Measurements from ENCODE around the gene NDUFAF5. TPM values are rescaled to one million over a fixed set of nuclear protein-coding genes. Genes with fewer than 3 reads are reported as not detected.

The NDUFAF5 gene
- total and polyA plus RNA-seq, 2 donors from 2014 or later, result 26.4 to 52.1 TPM

- Histone ChIP-seq H3K36me3 (ENCODE audit: control insufficient read depth in 2 of 3, insufficient read depth in 3 of 3, low read length in 3 of 3) (no peaks in the 10 kb centered on the region), H3K9me3 (ENCODE audit: control insufficient read depth in 2 of 3, insufficient read depth in 1 of 3, low read length in 3 of 3) (no peaks in the 10 kb centered on the region), H3K9ac (ENCODE audit: low read length in 3 of 3) (no peak overlapping the region), H3K4me3 (ENCODE audit: low read length in 3 of 3) (no peak overlapping the region), H3K4me1 (ENCODE audit: control insufficient read depth in 2 of 3, insufficient read depth in 2 of 3, low read depth in 1 of 3, low read length in 3 of 3) (peaks cover 0 to 4% (median 0%) of the 10 kb centered on the region in 3 donors), H3K27me3 (ENCODE audit: control insufficient read depth, insufficient read depth, low read length) (no peaks in the 10 kb centered on the region), H3K27ac (ENCODE audit: low read depth in 2 of 2, low read length in 2 of 2) (no peak overlapping the region)
- FAIRE-seq, result no peak
- DNase-seq, result no peak
- no peak for TF ChIP-seq CTCF (IDR thresholded peaks at IDR 0.05; ENCODE audit: borderline replicate concordance, extremely low read depth, insufficient read depth)
- intact Hi-C loops (cut with DNase I), result no loop called here
These were observed 83.5 kb downstream of the NDUFAF5 start for GRCh38 chr20:13868331-13868730.

DNA sequence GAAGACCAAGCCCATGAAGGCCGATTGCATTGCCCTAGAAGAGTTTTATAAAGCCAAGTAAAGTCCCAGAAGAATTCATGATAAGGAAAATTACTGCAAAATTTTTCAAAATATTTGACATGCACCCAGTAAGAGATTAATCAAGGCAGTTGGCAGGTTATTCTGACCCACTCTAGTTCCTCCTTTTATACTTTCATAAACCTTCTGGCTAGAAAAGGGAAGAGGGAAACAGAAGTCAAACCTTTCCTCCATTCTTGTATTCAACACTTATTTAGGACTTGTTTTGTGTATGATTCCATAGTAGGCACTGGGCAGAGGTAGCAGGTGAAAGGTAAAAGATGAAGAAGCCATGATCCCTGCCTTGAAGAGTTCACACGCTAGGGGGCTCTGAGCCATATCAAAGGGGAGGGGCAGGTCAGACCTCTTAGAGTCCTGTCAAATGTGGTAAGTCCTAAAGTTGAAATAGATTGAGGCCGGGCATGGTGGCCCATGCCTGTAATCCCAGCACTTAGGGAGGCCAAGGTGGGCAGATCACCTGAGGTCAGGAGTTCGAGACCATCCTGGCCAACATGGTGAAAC, 85.4 kb downstream of the NDUFAF5 start:
- Histone ChIP-seq H3K4me1 (ENCODE audit: control insufficient read depth in 2 of 3, insufficient read depth in 2 of 3, low read depth in 1 of 3, low read length in 3 of 3) (peaks cover 0 to 2% (median 0%) of the 10 kb centered on the region in 3 donors), H3K36me3 (ENCODE audit: control insufficient read depth in 2 of 3, insufficient read depth in 3 of 3, low read length in 3 of 3) (no peaks in the 10 kb centered on the region), H3K27me3 (ENCODE audit: control insufficient read depth, insufficient read depth, low read length) (no peaks in the 10 kb centered on the region), H3K9me3 (ENCODE audit: control insufficient read depth in 2 of 3, insufficient read depth in 1 of 3, low read length in 3 of 3) (no peaks in the 10 kb centered on the region), H3K9ac (ENCODE audit: low read length in 3 of 3) (no peak overlapping the region), H3K27ac (ENCODE audit: low read depth in 2 of 2, low read length in 2 of 2) (no peak overlapping the region), H3K4me3 (ENCODE audit: low read length in 3 of 3) (no peak overlapping the region)
- TF ChIP-seq CTCF (IDR thresholded peaks at IDR 0.05; ENCODE audit: borderline replicate concordance, extremely low read depth, insufficient read depth), result no peak
- FAIRE-seq (no peak), DNase-seq (no peak)
- intact Hi-C loops (cut with DNase I), result no loop called here

Other genes with a start within 250 kb of the NDUFAF5 start
- 22.7 TPM for gene TASP1, start 146.1 kb upstream of the NDUFAF5 start, total RNA-seq
- gene TASP1, start 146.1 kb upstream of the NDUFAF5 start, polyA plus RNA-seq (ENCODE audit: insufficient read depth, low read depth, low replicate concordance), result 6.0 TPM
- 12.6 TPM for gene ESF1, start 109 bp upstream of the NDUFAF5 start, total RNA-seq
- 4.9 TPM for gene ESF1, start 109 bp upstream of the NDUFAF5 start, polyA plus RNA-seq (ENCODE audit: insufficient read depth, low read depth, low replicate concordance)
- not detected for gene SEL1L2, start 205.6 kb downstream of the NDUFAF5 start, total RNA-seq
- gene SEL1L2, start 205.6 kb downstream of the NDUFAF5 start, polyA plus RNA-seq (ENCODE audit: insufficient read depth, low read depth, low replicate concordance), result not detected
- 10.0 TPM for gene MACROD2, start 210.5 kb downstream of the NDUFAF5 start, total RNA-seq
- gene MACROD2, start 210.5 kb downstream of the NDUFAF5 start, polyA plus RNA-seq (ENCODE audit: insufficient read depth, low read depth, low replicate concordance), result 3.0 TPM

Data from kidney (tissue), 14 donors.